ENCODE results near the gene KDELR3.

The KDELR3 gene

DNA sequence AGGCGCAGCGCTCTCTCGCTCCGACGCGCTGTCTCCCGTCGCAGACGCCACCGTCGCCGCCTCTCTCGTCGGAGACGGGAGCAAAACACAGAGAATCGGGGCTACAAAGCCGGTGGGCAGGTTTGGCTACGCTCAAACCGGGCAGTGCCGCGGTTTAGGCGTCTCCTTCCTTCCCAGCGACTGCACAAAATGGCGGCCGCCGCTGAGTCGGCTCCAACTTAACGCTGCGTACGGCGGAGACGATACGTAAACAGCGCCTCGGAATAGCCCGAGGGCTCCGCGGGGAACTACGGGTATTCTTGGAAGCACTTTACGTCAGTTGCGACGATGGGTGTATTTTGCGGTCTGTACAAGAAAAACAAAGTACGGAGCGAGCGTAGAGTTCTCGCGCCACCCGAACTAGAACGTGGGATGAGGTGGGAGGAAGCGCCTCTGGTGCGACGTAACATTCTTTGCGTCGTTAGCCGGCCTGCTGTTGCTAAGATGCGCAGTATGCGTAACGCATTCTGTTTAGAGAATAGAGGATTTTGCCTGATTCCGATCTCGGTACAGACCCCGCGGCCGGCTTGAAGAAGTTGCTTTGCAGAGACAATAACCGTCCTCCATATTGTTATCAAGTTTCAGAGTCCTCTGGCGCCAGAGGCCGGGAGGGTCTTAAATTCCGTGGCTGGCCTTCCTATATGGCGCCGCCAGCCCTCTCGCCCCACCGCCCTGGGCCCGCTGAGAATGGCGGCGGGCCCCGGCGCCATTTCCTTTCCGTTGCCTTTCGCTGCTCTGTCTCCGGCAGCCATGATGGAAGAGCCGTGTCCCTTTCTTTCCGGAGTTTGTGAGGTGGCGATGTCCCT, 38.4 kb downstream of the KDELR3 start, which contains the start of gene DDX17 (continued):
- TF ChIP-seq ZSCAN16 (tag by site-specific recombination; IDR thresholded peaks at IDR 0.05), result peak; percentile 31; the same call in 1 of the 2 replicates
- TF ChIP-seq, protein P1, sequence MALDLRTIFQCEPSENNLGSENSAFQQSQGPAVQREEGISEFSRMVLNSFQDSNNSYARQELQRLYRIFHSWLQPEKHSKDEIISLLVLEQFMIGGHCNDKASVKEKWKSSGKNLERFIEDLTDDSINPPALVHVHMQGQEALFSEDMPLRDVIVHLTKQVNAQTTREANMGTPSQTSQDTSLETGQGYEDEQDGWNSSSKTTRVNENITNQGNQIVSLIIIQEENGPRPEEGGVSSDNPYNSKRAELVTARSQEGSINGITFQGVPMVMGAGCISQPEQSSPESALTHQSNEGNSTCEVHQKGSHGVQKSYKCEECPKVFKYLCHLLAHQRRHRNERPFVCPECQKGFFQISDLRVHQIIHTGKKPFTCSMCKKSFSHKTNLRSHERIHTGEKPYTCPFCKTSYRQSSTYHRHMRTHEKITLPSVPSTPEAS (tag by site-specific recombination; IDR thresholded peaks at IDR 0.05), result 0 out of 2 replicates have a peak, but pooled peaks have one; percentile 11
- 0 out of 2 replicates have a peak, but pooled peaks have one; percentile 51 for TF ChIP-seq ZNF24 (tag by site-specific recombination; IDR thresholded peaks at IDR 0.05)
- TF ChIP-seq SP7 (tag by site-specific recombination; IDR thresholded peaks at IDR 0.05), result peak; percentile 49; the same call in 1 of the 2 replicates
- TF ChIP-seq, protein P2, sequence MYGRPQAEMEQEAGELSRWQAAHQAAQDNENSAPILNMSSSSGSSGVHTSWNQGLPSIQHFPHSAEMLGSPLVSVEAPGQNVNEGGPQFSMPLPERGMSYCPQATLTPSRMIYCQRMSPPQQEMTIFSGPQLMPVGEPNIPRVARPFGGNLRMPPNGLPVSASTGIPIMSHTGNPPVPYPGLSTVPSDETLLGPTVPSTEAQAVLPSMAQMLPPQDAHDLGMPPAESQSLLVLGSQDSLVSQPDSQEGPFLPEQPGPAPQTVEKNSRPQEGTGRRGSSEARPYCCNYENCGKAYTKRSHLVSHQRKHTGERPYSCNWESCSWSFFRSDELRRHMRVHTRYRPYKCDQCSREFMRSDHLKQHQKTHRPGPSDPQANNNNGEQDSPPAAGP (tag by site-specific recombination; IDR thresholded peaks at IDR 0.05), result peak; percentile 33; the same call in 1 of the 2 replicates
- TF ChIP-seq ZNF341 (tag by site-specific recombination; IDR thresholded peaks at IDR 0.05; ENCODE audit: low read depth), result peak; percentile 94
- no peak for TF ChIP-seq ZNF555 (tag by site-specific recombination; conservative IDR thresholded peaks at IDR 0.05)
- TF ChIP-seq ZNF23 (tag by site-specific recombination; IDR thresholded peaks at IDR 0.05; ENCODE audit: borderline replicate concordance), result 0 out of 2 replicates have a peak, but pooled peaks have one; percentile 4
- peak; percentile 91 for TF ChIP-seq ZFHX2 (tag by site-specific recombination; conservative IDR thresholded peaks at IDR 0.05)
- TF ChIP-seq, protein P3, sequence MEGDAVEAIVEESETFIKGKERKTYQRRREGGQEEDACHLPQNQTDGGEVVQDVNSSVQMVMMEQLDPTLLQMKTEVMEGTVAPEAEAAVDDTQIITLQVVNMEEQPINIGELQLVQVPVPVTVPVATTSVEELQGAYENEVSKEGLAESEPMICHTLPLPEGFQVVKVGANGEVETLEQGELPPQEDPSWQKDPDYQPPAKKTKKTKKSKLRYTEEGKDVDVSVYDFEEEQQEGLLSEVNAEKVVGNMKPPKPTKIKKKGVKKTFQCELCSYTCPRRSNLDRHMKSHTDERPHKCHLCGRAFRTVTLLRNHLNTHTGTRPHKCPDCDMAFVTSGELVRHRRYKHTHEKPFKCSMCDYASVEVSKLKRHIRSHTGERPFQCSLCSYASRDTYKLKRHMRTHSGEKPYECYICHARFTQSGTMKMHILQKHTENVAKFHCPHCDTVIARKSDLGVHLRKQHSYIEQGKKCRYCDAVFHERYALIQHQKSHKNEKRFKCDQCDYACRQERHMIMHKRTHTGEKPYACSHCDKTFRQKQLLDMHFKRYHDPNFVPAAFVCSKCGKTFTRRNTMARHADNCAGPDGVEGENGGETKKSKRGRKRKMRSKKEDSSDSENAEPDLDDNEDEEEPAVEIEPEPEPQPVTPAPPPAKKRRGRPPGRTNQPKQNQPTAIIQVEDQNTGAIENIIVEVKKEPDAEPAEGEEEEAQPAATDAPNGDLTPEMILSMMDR (tag by site-specific recombination; IDR thresholded peaks at IDR 0.05), result 0 out of 2 replicates have a peak, but pooled peaks have one; percentile 30
- peak; percentile 81 for TF ChIP-seq ZBTB8A (tag by site-specific recombination; IDR thresholded peaks at IDR 0.05)
- TF ChIP-seq ZFP69B (tag by site-specific recombination; IDR thresholded peaks at IDR 0.05), result peak; percentile 29; the same call in 1 of the 2 replicates
- peak; percentile 96 for TF ChIP-seq YY2 (tag by site-specific recombination; IDR thresholded peaks at IDR 0.05)
- TF ChIP-seq, protein P4, sequence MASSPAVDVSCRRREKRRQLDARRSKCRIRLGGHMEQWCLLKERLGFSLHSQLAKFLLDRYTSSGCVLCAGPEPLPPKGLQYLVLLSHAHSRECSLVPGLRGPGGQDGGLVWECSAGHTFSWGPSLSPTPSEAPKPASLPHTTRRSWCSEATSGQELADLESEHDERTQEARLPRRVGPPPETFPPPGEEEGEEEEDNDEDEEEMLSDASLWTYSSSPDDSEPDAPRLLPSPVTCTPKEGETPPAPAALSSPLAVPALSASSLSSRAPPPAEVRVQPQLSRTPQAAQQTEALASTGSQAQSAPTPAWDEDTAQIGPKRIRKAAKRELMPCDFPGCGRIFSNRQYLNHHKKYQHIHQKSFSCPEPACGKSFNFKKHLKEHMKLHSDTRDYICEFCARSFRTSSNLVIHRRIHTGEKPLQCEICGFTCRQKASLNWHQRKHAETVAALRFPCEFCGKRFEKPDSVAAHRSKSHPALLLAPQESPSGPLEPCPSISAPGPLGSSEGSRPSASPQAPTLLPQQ (tag by site-specific recombination; IDR thresholded peaks at IDR 0.05), result peak; percentile 79
- TF ChIP-seq, protein P5, sequence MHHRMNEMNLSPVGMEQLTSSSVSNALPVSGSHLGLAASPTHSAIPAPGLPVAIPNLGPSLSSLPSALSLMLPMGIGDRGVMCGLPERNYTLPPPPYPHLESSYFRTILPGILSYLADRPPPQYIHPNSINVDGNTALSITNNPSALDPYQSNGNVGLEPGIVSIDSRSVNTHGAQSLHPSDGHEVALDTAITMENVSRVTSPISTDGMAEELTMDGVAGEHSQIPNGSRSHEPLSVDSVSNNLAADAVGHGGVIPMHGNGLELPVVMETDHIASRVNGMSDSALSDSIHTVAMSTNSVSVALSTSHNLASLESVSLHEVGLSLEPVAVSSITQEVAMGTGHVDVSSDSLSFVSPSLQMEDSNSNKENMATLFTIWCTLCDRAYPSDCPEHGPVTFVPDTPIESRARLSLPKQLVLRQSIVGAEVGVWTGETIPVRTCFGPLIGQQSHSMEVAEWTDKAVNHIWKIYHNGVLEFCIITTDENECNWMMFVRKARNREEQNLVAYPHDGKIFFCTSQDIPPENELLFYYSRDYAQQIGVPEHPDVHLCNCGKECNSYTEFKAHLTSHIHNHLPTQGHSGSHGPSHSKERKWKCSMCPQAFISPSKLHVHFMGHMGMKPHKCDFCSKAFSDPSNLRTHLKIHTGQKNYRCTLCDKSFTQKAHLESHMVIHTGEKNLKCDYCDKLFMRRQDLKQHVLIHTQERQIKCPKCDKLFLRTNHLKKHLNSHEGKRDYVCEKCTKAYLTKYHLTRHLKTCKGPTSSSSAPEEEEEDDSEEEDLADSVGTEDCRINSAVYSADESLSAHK (tag by site-specific recombination; IDR thresholded peaks at IDR 0.05), result peak; percentile 22; the same call in 1 of the 2 replicates
- peak; percentile 67; the same call in 1 of the 2 replicates for TF ChIP-seq TRIM28 (IDR thresholded peaks at IDR 0.05; ENCODE audit: borderline replicate concordance, low read length)
- TF ChIP-seq ZNF501 (tag by site-specific recombination; IDR thresholded peaks at IDR 0.05), result peak; percentile 74
- TF ChIP-seq EGR2 (tag by site-specific recombination; IDR thresholded peaks at IDR 0.05; ENCODE audit: low read depth), result peak; percentile 88
- TF ChIP-seq KLF7 (tag by site-specific recombination; IDR thresholded peaks at IDR 0.05; ENCODE audit: borderline replicate concordance), result 0 out of 2 replicates have a peak, but pooled peaks have one; percentile 30
- 0 out of 2 replicates have a peak, but pooled peaks have one; percentile 51 for TF ChIP-seq ZNF2 (tag by site-specific recombination; IDR thresholded peaks at IDR 0.05)
- TF ChIP-seq, protein P6, sequence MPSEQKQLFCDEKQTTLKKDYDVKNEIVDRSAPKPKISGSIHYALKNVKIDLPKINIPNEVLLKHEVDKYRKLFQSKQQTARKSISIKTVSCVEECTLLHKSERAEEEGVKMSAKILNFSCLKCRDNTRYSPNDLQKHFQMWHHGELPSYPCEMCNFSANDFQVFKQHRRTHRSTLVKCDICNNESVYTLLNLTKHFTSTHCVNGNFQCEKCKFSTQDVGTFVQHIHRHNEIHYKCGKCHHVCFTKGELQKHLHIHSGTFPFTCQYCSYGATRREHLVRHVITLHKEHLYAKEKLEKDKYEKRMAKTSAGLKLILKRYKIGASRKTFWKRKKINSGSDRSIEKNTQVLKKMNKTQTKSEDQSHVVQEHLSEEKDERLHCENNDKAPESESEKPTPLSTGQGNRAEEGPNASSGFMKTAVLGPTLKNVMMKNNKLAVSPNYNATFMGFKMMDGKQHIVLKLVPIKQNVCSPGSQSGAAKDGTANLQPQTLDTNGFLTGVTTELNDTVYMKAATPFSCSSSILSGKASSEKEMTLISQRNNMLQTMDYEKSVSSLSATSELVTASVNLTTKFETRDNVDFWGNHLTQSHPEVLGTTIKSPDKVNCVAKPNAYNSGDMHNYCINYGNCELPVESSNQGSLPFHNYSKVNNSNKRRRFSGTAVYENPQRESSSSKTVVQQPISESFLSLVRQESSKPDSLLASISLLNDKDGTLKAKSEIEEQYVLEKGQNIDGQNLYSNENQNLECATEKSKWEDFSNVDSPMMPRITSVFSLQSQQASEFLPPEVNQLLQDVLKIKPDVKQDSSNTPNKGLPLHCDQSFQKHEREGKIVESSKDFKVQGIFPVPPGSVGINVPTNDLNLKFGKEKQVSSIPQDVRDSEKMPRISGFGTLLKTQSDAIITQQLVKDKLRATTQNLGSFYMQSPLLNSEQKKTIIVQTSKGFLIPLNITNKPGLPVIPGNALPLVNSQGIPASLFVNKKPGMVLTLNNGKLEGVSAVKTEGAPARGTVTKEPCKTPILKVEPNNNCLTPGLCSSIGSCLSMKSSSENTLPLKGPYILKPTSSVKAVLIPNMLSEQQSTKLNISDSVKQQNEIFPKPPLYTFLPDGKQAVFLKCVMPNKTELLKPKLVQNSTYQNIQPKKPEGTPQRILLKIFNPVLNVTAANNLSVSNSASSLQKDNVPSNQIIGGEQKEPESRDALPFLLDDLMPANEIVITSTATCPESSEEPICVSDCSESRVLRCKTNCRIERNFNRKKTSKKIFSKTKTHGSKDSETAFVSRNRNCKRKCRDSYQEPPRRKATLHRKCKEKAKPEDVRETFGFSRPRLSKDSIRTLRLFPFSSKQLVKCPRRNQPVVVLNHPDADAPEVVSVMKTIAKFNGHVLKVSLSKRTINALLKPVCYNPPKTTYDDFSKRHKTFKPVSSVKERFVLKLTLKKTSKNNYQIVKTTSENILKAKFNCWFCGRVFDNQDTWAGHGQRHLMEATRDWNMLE (tag by site-specific recombination; conservative IDR thresholded peaks at IDR 0.05; ENCODE audit: low read depth), result peak; percentile 35; the same call in 1 of the 2 replicates
- TF ChIP-seq MEIS1 (CRISPR knock-in tag; IDR thresholded peaks at IDR 0.05; ENCODE audit: borderline replicate concordance), result no peak
- no peak for TF ChIP-seq ZBTB48 (tag by site-specific recombination; IDR thresholded peaks at IDR 0.05)
- TF ChIP-seq KLF16 (tag by site-specific recombination; IDR thresholded peaks at IDR 0.05), result peak; percentile 76; the same call in 1 of the 2 replicates
- TF ChIP-seq ZEB2 (tag by site-specific recombination; IDR thresholded peaks at IDR 0.05), result peak; percentile 86

Data from HEK293 (cell line).